HG03571 (cell line): ENCODE results near the gene CDKN1C.
"Not testable (repeated sequence)": the region's sequence is repeated elsewhere in the genome, so short reads cannot be mapped to it uniquely, and the experiment has no call there.

Source experiments
- ATAC-seq: cut with Tn5 transposase; IDR thresholded peaks from one replicate; pipeline ENCODE4 v1.9.1; 2021; ENCODE audit not compliant: unreplicated experiment

Gene CDKN1C

GRCh38 chr11:2909133-2909902 lies 23.7 kb upstream of the CDKN1C start:
- ATAC-seq: no peak

GRCh38 chr11:2908130-2908529 lies 22.6 kb upstream of the CDKN1C start:
- no peak for ATAC-seq

GRCh38 chr11:2905299-2905698 lies 19.7 kb upstream of the CDKN1C start:
- not testable (repeated sequence) for ATAC-seq

- ATAC-seq: no peak
Measured at GRCh38 chr11:2904153-2905052, 18.8 kb upstream of the CDKN1C start.

GRCh38 chr11:2903672-2904011 lies 18.1 kb upstream of the CDKN1C start:
- no peak for ATAC-seq

GRCh38 chr11:2902784-2903671 lies 17.5 kb upstream of the CDKN1C start:
- no peak for ATAC-seq

GRCh38 chr11:2901854-2902783 lies 16.5 kb upstream of the CDKN1C start:
- ATAC-seq: peak; percentile 92

GRCh38 chr11:2901196-2901796 lies 15.7 kb upstream of the CDKN1C start:
- ATAC-seq: no peak

GRCh38 chr11:2899080-2899783 lies 13.7 kb upstream of the CDKN1C start:
- no peak for ATAC-seq

GRCh38 chr11:2898366-2899079 lies 12.9 kb upstream of the CDKN1C start:
- no peak for ATAC-seq

GRCh38 chr11:2897048-2897447 lies 11.5 kb upstream of the CDKN1C start:
- ATAC-seq: no peak

- no peak for ATAC-seq
Measured at GRCh38 chr11:2896047-2896446, 10.5 kb upstream of the CDKN1C start.

- ATAC-seq: no peak
Measured at GRCh38 chr11:2893935-2894334, 8.4 kb upstream of the CDKN1C start.

- ATAC-seq: no peak
Measured at GRCh38 chr11:2892967-2893528, 7.5 kb upstream of the CDKN1C start.

GRCh38 chr11:2892215-2892966 lies 6.8 kb upstream of the CDKN1C start:
- ATAC-seq: no peak

- ATAC-seq: no peak
Measured at GRCh38 chr11:2891326-2892214, 6.0 kb upstream of the CDKN1C start.
